AG04450 (cell line): Measurements from ENCODE around the gene BPHL. TPM values are rescaled to one million over a fixed set of nuclear protein-coding genes. Genes with fewer than 3 reads are reported as not detected.

Experiments used
- CTCF ChIA-PET: fragments of 300-600, 350-600 bp; formaldehyde crosslinking; extraction: SDS; loops from one replicate; lab custom pipeline; 2022; ENCODE audit warnings: antibody characterized with exemption, inconsistent platforms; lab: Charles Lee
- POLR2A ChIA-PET: fragments of 350-600 bp; formaldehyde crosslinking; extraction: SDS; loops from one replicate; lab custom pipeline; 2021; ENCODE audit warnings: antibody characterized with exemption, inconsistent platforms; lab: Yijun Ruan, JAX
- DNase-seq: peaks from one replicate; pipeline ENCODE4 v3.0.0-alpha.2; 2011; ENCODE audit warnings: low read depth, low spot score
- H3K27ac ChIP-seq: one replicate; pipeline ENCODE4 v1.5.1; 2012; ENCODE audit warnings: low read depth, low read length, control low read depth
- H3K27me3 ChIP-seq: one replicate; pipeline ENCODE4 v1.6.0; 2012; ENCODE audit warnings: low read length; ENCODE audit not compliant: control insufficient read depth, insufficient read depth
- H3K4me3 ChIP-seq: 2 replicates; pipeline ENCODE4 v1.5.1; 2011; ENCODE audit warnings: mild to moderate bottlenecking, low read depth, low read length, control low read depth
- H3K9me3 ChIP-seq: 2 replicates; pipeline ENCODE4 v1.5.1; 2012; ENCODE audit warnings: low read length; ENCODE audit not compliant: control insufficient read depth, insufficient read depth
- CTCF ChIP-seq: IDR thresholded peaks from 2 replicates; pipeline ENCODE4 v1.5.1; 2011; ENCODE audit warnings: low read depth, low read length, control low read depth, inconsistent platforms
- polyA plus RNA-seq: library from polyadenylated mRNA; depleted of rRNA; stranded (reverse); fragments of >200 nt; gene quantifications from 2 replicates; pipeline ENCODE4 v1.2.3, GENCODE V29; 2011

BPHL gene
- polyA plus RNA-seq, 1 experiment, result 24.4 TPM

DNA sequence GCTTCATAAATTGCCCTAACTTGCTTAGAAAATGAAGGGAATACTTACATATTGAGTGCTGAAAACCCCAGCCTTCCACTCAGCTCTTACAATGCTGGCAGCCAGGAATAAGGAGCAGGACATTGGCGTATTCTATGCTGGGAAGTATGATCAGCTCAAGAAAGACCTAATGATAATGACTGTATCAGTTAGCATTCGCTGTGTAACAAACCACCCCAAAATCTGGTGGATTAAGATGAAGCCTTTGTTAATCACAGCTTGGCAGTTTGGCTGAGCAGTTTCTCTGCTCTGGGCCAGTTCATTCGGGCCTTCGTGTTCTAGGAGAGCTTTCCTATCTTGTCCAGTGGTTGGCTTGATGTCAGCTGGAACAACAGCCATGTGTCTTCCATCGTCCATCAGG, 72.3 kb downstream of the BPHL start:
- DNase-seq, result no peak
- ChIA-PET POLR2A (no interaction called here), CTCF (no interaction called here)
- H3K9me3 ChIP-seq, result 0 out of 2 replicates have a peak, but pooled peaks cover 2% of the 10 kb centered on the region
- peaks cover 17% of the 10 kb centered on the region for H3K27me3 ChIP-seq
- no peak overlapping the region for H3K4me3 ChIP-seq
- TF ChIP-seq CTCF, result no peak
- no peak overlapping the region for H3K27ac ChIP-seq

GRCh38 chr6:3193102-3193849, 74.8 kb downstream of the BPHL start:
- CTCF ChIA-PET, result no interaction called here

DNA sequence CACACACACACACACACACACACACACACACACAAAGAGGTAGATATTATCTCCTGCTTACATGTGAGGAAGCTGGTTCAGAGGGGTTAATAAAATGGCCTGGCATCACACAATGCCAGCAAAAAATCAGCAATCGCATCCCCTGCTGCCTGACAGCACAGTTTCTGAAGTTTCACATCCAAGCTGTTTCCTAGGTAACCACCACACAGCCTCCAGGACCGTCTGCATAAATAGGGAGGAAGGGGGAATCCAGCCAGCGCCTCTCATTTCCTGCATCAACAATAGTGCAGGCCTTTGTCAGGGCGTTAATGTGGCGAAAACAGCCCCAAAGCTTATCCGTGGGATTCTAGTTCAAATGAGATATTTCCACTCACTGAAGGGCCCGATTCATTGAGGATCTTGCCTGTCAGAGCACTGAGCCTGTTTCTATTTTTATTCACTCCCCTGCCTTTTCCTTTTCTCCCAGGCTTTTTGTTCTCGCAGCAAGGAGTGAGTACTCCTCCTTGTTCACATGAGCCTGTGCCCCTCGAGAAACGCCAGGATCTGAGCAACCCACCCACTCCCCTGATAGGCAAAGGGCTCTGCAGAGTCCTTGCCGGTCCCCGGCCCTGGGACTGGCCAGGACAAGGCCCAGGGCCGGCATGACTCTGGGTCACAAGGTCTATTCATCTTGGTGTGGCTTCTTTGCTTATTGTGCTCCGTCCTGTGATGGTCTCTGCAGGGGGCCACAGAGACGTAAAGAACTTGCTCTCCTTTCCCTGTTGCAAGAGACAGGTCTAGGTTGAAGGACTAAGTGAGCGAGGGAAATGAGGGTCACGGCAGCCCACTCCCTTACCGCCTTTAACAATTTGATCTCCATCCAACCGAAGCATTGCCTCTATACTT, 76.3 kb downstream of the BPHL start:
- CTCF ChIA-PET, result interaction anchor here (0.6 to 0.9 kb wide), 3 partner anchors 9 to 69 kb away, joined by 3 read pairs; no protein-coding TSS in a partner anchor
- Histone ChIP-seq H3K27ac (no peak overlapping the region), H3K9me3 (0 out of 2 replicates have a peak, but pooled peaks cover 5% of the 10 kb centered on the region), H3K27me3 (peaks cover 4% of the 10 kb centered on the region), H3K4me3 (no peak overlapping the region)
- DNase-seq, result no peak
- no peak for TF ChIP-seq CTCF
- POLR2A ChIA-PET, result interaction anchor here (0.7 kb wide), 1 partner anchor 615 kb away, joined by 3 read pairs; no protein-coding TSS in a partner anchor

More at GRCh38 chr6:3193102-3193849, 74.8 kb downstream of the BPHL start:
- H3K9me3 ChIP-seq, result 0 out of 2 replicates have a peak, but pooled peaks cover 2% of the 10 kb centered on the region
- no peak overlapping the region for H3K4me3 ChIP-seq
- peaks cover 6% of the 10 kb centered on the region for H3K27me3 ChIP-seq
- DNase-seq, result no peak
- no peak for TF ChIP-seq CTCF
- no peak overlapping the region for H3K27ac ChIP-seq
- POLR2A ChIA-PET, result no interaction called here

GRCh38 chr6:3195420-3195694, 76.8 kb downstream of the BPHL start:
- no peak overlapping the region for H3K27ac ChIP-seq
- peaks cover 4% of the 10 kb centered on the region for H3K27me3 ChIP-seq
- CTCF ChIA-PET, result interaction anchor here (0.6 kb wide), 1 partner anchor 70 kb away, joined by 3 read pairs; no protein-coding TSS in a partner anchor
- no peak for TF ChIP-seq CTCF
- no peak for DNase-seq
- H3K4me3 ChIP-seq, result no peak overlapping the region
- POLR2A ChIA-PET, result no interaction called here
- H3K9me3 ChIP-seq, result 0 out of 2 replicates have a peak, but pooled peaks cover 5% of the 10 kb centered on the region
